Measurements from ENCODE around the gene SHISAL1.

DNA sequence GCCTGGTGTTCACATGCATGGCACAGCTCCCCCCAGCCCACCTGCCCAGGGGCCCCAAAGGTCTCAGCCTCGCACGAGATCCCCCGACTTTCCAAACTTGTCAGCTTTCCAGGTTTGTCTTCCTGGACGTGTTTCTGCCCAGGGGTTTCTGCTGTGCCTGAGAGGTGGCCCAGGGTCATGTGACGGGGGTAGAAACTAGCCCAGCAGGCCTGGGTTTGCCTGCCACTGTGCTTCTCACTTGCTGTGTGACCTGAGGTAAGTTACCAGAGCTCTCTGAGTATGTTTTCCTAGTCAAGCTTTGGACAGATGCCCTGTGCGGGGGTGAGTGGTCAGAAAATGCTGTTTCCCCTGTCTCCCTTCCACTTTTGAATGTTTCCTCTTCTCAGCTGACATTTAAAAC is 38.3 kb upstream of the SHISAL1 start:
- TF ChIP-seq NFIC (IDR thresholded peaks at IDR 0.05; ENCODE audit: low read depth, low read length) (no peak), YY1 (IDR thresholded peaks at IDR 0.05; ENCODE audit: low read depth, low read length) (no peak), RAD21 (IDR thresholded peaks at IDR 0.05; ENCODE audit: insufficient read depth, low read depth, low read length) (no peak), CREM (IDR thresholded peaks at IDR 0.05; ENCODE audit: low read depth) (no peak), MXI1 (IDR thresholded peaks at IDR 0.05; ENCODE audit: low read depth, low read length) (no peak), EZH2 (IDR thresholded peaks at IDR 0.05; ENCODE audit: borderline replicate concordance, control insufficient read depth, low read depth, low read length) (no peak), POLR2AphosphoS5 (IDR thresholded peaks at IDR 0.05; ENCODE audit: low read length) (no peak)
- TF ChIP-seq, protein P1, sequence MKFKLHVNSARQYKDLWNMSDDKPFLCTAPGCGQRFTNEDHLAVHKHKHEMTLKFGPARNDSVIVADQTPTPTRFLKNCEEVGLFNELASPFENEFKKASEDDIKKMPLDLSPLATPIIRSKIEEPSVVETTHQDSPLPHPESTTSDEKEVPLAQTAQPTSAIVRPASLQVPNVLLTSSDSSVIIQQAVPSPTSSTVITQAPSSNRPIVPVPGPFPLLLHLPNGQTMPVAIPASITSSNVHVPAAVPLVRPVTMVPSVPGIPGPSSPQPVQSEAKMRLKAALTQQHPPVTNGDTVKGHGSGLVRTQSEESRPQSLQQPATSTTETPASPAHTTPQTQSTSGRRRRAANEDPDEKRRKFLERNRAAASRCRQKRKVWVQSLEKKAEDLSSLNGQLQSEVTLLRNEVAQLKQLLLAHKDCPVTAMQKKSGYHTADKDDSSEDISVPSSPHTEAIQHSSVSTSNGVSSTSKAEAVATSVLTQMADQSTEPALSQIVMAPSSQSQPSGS (IDR thresholded peaks at IDR 0.05; ENCODE audit: low read length), result no peak
- TF ChIP-seq, protein P2, sequence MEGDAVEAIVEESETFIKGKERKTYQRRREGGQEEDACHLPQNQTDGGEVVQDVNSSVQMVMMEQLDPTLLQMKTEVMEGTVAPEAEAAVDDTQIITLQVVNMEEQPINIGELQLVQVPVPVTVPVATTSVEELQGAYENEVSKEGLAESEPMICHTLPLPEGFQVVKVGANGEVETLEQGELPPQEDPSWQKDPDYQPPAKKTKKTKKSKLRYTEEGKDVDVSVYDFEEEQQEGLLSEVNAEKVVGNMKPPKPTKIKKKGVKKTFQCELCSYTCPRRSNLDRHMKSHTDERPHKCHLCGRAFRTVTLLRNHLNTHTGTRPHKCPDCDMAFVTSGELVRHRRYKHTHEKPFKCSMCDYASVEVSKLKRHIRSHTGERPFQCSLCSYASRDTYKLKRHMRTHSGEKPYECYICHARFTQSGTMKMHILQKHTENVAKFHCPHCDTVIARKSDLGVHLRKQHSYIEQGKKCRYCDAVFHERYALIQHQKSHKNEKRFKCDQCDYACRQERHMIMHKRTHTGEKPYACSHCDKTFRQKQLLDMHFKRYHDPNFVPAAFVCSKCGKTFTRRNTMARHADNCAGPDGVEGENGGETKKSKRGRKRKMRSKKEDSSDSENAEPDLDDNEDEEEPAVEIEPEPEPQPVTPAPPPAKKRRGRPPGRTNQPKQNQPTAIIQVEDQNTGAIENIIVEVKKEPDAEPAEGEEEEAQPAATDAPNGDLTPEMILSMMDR (IDR thresholded peaks at IDR 0.05 in 2 of 3, conservative IDR thresholded peaks at IDR 0.05 in 1 of 3; ENCODE audit: control insufficient read depth in 2 of 3, extremely low read depth in 1 of 3, insufficient read depth in 1 of 3, low read depth in 3 of 3, low read length in 3 of 3), result no peak

All from GM12878 (cell line).